Epithelial cell of prostate (primary cell): ENCODE measurements around the gene STAC3.

ENCODE experiments used
- DNase-seq: peaks from one replicate; pipeline ENCODE4 v3.0.0-alpha.2; 2011; ENCODE audit warnings: low read depth, low spot score
- H3K27ac ChIP-seq: fragments of 450-650 bp; 2 replicates; pipeline ENCODE4 v1.5.1; 2017; ENCODE audit warnings: mild to moderate bottlenecking

Gene STAC3

GRCh38 chr12:57213763-57214397, 37.1 kb downstream of the STAC3 start:
- H3K27ac ChIP-seq, result no peak overlapping the region
- no peak for DNase-seq

- DNase-seq, result peak; percentile 31
- no peak overlapping the region for H3K27ac ChIP-seq
Observed at GRCh38 chr12:57213058-57213715, 37.8 kb downstream of the STAC3 start.

GRCh38 chr12:57212701-57213057, 38.3 kb downstream of the STAC3 start:
- no peak overlapping the region for H3K27ac ChIP-seq
- no peak for DNase-seq

GRCh38 chr12:57211791-57212700, 38.9 kb downstream of the STAC3 start:
- no peak overlapping the region for H3K27ac ChIP-seq
- DNase-seq, result no peak

- DNase-seq, result no peak
- no peak overlapping the region for H3K27ac ChIP-seq
Observed at GRCh38 chr12:57210926-57211692, 39.9 kb downstream of the STAC3 start.

- no peak overlapping the region for H3K27ac ChIP-seq
- DNase-seq, result no peak
Observed at GRCh38 chr12:57210461-57210860, 40.5 kb downstream of the STAC3 start.

- no peak overlapping the region for H3K27ac ChIP-seq
- no peak for DNase-seq
Observed at GRCh38 chr12:57209916-57210315, 41.1 kb downstream of the STAC3 start.

GRCh38 chr12:57208631-57209282, 42.2 kb downstream of the STAC3 start:
- DNase-seq, result no peak
- no peak overlapping the region for H3K27ac ChIP-seq

- H3K27ac ChIP-seq, result no peak overlapping the region
- DNase-seq, result no peak
Observed at GRCh38 chr12:57207731-57208630, 43.0 kb downstream of the STAC3 start.

GRCh38 chr12:57205931-57206330, 45.1 kb downstream of the STAC3 start:
- H3K27ac ChIP-seq, result no peak overlapping the region
- no peak for DNase-seq

GRCh38 chr12:57205186-57205585, 45.8 kb downstream of the STAC3 start:
- no peak for DNase-seq

GRCh38 chr12:57204454-57204853, 46.5 kb downstream of the STAC3 start:
- H3K27ac ChIP-seq, result no peak overlapping the region
- DNase-seq, result no peak

More at GRCh38 chr12:57205186-57205585, 45.8 kb downstream of the STAC3 start:
- no peak overlapping the region for H3K27ac ChIP-seq

- no peak overlapping the region for H3K27ac ChIP-seq
- DNase-seq, result no peak
Observed at GRCh38 chr12:57203791-57204190, 47.2 kb downstream of the STAC3 start.

- DNase-seq, result no peak
- no peak overlapping the region for H3K27ac ChIP-seq
Observed at GRCh38 chr12:57203201-57203600, 47.8 kb downstream of the STAC3 start.

GRCh38 chr12:57202321-57202720, 48.7 kb downstream of the STAC3 start:
- DNase-seq, result no peak
- no peak overlapping the region for H3K27ac ChIP-seq

GRCh38 chr12:57201631-57202030, 49.4 kb downstream of the STAC3 start:
- H3K27ac ChIP-seq, result no peak overlapping the region
- no peak for DNase-seq

- no peak overlapping the region for H3K27ac ChIP-seq
- DNase-seq, result no peak
Observed at GRCh38 chr12:57201219-57201618, 49.8 kb downstream of the STAC3 start.

GRCh38 chr12:57200497-57200896, 50.5 kb downstream of the STAC3 start:
- H3K27ac ChIP-seq, result no peak overlapping the region
- no peak for DNase-seq

GRCh38 chr12:57199191-57199590, 51.8 kb downstream of the STAC3 start:
- H3K27ac ChIP-seq, result no peak overlapping the region
- DNase-seq, result no peak
